HG03060 (cell line): ENCODE results near the gene CAPN9.
"Not testable (repeated sequence)": the region's sequence is repeated elsewhere in the genome, so short reads cannot be mapped to it uniquely, and the experiment has no call there.

Source experiments
- ATAC-seq: cut with Tn5 transposase; IDR thresholded peaks from one replicate; pipeline ENCODE4 v1.9.1; 2021; ENCODE audit warnings: low read depth, moderate number of reproducible peaks; ENCODE audit not compliant: unreplicated experiment

The CAPN9 gene

DNA sequence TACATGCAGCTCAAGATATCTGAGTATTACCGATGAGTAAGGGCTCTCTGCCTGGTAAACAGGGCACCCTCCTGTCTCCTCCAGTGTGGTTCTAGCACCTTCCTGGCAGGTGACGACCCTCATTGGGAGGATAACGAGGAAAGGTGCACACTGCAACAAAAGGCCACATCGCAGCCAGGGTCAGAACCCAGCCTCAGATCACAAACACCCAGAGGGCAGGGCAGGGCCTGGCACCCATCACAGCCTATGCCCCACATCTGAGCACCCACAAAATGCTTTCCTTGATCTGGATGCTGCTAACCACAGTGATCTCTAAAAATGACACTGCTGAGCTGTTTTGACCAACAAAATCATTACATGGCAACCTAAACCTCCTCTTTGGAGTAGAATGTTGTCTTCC lies 97.4 kb downstream of the CAPN9 start:
- no peak for ATAC-seq

DNA sequence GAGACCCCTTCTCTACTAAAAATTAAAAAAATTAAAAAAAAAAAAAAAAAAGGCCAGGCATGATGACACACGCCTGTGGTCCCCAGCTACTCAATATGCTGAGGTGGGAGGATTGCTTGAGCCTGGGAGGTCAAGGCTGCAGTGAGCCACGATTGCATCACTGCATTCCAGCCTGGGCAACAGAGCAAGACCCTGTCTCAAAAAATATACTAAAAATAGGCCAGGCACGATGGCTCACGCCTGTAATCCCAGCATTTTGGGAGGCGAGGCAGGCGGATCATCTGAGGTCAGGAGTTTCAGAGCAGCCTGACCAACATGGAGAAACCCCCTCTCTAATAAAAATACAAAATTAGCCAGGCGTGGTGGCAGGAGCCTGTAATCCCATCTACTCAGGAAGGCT lies 98.0 kb downstream of the CAPN9 start:
- ATAC-seq, result not testable (repeated sequence)

DNA sequence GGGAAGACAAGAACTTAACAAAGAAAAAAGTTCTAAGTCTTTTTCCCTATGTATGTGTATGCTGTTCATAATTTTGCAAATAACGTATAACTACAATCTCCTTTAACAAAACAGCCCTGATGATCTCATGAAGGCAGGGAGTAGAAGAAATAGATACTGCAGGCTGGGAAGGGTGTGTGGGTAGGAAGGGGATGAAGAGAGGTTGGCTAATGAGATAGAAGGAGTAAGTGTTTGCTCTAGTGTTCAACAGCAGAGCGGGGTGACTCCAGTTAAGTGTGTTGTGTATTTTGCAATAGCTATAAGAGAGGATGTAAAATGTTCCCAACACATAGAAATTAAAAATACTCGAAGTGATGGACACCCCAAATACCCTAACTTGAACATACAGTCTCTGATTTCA lies 101.0 kb downstream of the CAPN9 start:
- no peak for ATAC-seq

DNA sequence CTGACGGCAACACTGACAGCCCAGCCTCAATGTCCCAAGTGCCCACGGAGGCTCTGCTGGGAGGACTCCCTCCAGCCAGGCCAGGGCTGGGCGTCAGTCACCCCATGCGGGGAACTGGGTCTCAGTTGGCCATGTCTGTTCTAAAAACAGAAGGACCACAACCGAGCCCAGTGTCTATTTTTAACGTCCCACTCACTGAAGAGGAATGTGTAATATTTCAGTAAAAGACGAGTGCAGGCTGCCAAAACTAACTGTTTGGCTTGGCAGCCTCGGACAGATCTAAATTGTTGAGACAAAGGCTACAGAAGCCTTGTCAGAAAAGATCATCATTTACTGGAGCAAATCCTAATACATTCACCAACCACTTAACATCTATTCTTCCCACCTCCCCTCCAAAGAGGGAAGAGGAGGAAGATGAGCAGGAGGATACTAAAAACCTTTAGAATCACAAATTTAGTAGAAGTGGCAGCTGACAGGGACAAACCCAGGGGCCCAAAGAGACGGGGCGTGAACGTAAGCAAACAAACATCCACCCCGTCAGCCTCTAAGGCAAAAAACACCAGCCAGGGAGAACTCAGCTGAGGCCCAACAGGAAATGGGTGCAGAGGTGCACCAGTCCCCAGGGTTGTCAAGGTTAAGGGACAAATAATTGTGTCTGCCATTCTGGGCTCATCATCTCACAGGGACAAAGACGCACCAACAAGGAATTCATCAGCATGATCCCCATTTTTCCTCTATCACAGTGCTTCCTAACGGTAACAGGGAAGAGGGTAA lies 102.5 kb downstream of the CAPN9 start:
- ATAC-seq, result no peak

DNA sequence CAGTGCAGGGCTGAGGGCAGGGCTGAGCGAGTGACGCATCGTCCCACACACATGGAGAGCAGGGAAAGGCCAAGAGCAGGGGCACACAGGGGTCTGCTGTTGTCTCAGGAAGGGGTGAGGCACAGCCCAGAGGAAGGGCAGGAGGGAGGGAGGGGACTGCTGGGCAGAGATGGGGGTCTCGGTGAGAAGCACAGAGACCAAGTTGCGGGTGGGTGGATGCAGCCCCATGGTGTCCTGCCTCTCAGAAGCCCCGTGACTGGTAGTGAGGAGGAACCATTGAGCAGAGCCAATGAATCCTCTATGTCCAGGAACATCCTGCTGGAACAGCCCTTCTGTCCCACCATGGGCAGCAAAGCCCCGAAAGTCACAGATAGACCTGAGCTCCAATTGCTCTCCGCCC lies 103.4 kb downstream of the CAPN9 start:
- ATAC-seq, result no peak

DNA sequence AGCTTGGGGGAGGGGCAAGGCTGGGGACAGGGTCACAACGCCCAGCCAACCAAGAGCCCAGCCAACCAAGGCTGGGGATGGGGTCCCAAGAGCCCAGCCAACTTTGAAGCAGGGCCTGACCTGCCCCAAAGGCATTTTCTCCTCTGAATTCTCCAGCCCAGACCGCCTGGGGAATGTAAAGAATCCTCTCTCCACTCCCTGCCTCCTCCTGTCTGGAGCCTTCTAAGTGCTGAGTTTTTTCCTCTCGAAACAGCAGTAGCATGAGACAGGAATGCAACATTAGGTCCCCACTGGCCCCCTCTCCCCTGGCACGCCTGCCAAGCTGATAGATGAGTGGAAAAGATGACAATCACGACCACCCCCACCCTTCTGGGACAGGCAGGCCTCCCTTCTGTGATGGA lies 104.1 kb downstream of the CAPN9 start:
- no peak for ATAC-seq
